ENCODE results near the gene SURF4. TPM values are rescaled to one million over a fixed set of nuclear protein-coding genes. Genes with fewer than 3 reads are reported as not detected.

The SURF4 gene
- total RNA-seq, 1 experiment from 2014 or later, result 134 TPM

DNA sequence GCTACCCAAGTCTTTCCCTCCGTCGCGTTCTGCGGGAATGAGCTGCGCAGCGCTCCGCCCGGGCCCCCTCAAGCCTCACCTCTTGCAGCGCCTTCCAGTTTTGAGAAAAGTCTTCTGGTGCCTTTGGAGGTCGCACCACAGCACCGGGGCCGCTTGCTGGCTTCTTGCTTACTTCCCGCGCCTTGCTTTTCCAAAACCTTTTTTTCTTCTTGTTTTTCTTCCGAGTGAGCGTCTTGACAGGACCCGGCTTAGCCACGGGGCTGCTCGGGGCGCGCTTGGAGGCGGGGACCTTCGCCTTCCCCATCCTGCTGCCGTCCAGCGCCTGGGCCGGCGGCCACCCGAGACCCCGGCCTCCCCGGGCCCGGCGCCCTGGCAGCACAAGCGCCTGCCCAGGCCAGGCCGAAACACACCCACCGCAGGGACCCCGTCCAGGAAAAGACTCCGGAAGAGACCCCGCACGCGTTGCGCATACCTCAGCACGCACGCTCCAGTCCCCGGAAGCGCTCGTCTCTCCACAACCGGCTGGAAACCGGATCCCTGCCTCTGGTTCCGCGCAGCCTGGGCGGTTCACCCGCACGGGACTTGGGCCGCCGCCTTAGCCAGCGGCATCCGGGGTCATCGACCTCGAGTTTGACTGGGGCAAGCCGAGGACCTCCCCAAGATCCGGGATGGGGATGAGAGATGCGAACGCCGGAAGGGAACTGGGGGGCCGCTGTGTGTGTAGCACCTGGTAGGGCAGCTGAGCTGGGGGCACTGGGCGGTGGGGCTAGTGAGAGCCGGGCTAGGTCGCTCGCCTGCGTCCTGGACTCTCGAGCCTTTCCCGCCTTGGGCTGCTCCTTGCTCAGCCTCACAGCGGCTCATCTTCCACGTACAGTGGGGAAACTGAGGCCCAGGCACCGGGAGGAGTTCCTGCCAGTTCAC is 41.9 kb upstream of the SURF4 start, which contains the start of gene REXO4 (continued):
- TF ChIP-seq, protein P1, sequence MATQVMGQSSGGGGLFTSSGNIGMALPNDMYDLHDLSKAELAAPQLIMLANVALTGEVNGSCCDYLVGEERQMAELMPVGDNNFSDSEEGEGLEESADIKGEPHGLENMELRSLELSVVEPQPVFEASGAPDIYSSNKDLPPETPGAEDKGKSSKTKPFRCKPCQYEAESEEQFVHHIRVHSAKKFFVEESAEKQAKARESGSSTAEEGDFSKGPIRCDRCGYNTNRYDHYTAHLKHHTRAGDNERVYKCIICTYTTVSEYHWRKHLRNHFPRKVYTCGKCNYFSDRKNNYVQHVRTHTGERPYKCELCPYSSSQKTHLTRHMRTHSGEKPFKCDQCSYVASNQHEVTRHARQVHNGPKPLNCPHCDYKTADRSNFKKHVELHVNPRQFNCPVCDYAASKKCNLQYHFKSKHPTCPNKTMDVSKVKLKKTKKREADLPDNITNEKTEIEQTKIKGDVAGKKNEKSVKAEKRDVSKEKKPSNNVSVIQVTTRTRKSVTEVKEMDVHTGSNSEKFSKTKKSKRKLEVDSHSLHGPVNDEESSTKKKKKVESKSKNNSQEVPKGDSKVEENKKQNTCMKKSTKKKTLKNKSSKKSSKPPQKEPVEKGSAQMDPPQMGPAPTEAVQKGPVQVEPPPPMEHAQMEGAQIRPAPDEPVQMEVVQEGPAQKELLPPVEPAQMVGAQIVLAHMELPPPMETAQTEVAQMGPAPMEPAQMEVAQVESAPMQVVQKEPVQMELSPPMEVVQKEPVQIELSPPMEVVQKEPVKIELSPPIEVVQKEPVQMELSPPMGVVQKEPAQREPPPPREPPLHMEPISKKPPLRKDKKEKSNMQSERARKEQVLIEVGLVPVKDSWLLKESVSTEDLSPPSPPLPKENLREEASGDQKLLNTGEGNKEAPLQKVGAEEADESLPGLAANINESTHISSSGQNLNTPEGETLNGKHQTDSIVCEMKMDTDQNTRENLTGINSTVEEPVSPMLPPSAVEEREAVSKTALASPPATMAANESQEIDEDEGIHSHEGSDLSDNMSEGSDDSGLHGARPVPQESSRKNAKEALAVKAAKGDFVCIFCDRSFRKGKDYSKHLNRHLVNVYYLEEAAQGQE (IDR thresholded peaks at IDR 0.05; ENCODE audit: low read depth), result no peak
- no peak for TF ChIP-seq ZNF274 (IDR thresholded peaks at IDR 0.05; ENCODE audit: low read depth, low read length)
- peak; percentile 81; the same call in 1 of the 2 replicates for TF ChIP-seq SRF (IDR thresholded peaks at IDR 0.05; ENCODE audit: low read depth)
- TF ChIP-seq, protein P2, sequence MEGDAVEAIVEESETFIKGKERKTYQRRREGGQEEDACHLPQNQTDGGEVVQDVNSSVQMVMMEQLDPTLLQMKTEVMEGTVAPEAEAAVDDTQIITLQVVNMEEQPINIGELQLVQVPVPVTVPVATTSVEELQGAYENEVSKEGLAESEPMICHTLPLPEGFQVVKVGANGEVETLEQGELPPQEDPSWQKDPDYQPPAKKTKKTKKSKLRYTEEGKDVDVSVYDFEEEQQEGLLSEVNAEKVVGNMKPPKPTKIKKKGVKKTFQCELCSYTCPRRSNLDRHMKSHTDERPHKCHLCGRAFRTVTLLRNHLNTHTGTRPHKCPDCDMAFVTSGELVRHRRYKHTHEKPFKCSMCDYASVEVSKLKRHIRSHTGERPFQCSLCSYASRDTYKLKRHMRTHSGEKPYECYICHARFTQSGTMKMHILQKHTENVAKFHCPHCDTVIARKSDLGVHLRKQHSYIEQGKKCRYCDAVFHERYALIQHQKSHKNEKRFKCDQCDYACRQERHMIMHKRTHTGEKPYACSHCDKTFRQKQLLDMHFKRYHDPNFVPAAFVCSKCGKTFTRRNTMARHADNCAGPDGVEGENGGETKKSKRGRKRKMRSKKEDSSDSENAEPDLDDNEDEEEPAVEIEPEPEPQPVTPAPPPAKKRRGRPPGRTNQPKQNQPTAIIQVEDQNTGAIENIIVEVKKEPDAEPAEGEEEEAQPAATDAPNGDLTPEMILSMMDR (IDR thresholded peaks at IDR 0.05 in 2 of 3, conservative IDR thresholded peaks at IDR 0.05 in 1 of 3; ENCODE audit: borderline replicate concordance in 1 of 3, insufficient read depth in 1 of 3, low read depth in 2 of 3, low read length in 2 of 3), result no peak
- peak; percentile 62; the same call in 1 of the 2 replicates for TF ChIP-seq ZFX (IDR thresholded peaks at IDR 0.05)
- TF ChIP-seq, protein P3, sequence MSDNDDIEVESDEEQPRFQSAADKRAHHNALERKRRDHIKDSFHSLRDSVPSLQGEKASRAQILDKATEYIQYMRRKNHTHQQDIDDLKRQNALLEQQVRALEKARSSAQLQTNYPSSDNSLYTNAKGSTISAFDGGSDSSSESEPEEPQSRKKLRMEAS (IDR thresholded peaks at IDR 0.05), result peak; percentile 93; the same call in 1 of the 2 replicates
- TF ChIP-seq POLR2AphosphoS5 (IDR thresholded peaks at IDR 0.05; ENCODE audit: low read depth, low read length), result peak; percentile 63
- no peak for TF ChIP-seq CEBPB (IDR thresholded peaks at IDR 0.05; ENCODE audit: low read depth)
- TF ChIP-seq TCF7L2 (IDR thresholded peaks at IDR 0.05; ENCODE audit: borderline replicate concordance, extremely low read depth, insufficient read depth, insufficient read length), result peak; percentile 64
- peak; percentile 50; the same call in 1 of the 2 replicates for TF ChIP-seq EGR1 (IDR thresholded peaks at IDR 0.05; ENCODE audit: low read depth)
- TF ChIP-seq JUND (IDR thresholded peaks at IDR 0.05), result no peak
- TF ChIP-seq FOSL1 (IDR thresholded peaks at IDR 0.05; ENCODE audit: low read depth), result no peak

All from HCT116 (cell line).